ENCODE data around the gene GNG7. TPM values are rescaled to one million over a fixed set of nuclear protein-coding genes. Genes with fewer than 3 reads are reported as not detected.
"Not testable (repeated sequence)": the region's sequence is repeated elsewhere in the genome, so short reads cannot be mapped to it uniquely, and the experiment has no call there.

The GNG7 gene
- polyA plus RNA-seq, 1 donor, result 2.2 TPM

DNA sequence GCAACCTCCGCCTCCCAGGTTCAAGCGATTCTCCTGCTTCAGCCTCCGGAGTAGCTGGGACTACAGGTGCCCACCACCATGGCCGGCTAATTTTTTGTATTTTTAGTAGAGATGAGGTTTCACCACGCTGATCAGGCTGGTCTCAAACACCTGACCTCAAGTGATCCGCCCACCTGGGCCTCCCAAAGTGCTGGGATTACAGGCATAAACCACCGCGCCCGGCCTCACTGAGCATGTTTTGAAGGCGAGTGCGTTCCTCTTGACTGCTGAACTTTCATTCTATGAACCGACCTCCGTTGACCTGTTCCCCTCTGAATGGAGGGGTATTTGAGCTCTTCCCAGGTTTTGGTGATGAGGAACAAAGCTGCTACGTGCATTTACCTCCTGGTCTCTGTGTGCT, 209.0 kb downstream of the GNG7 start:
- not testable (repeated sequence) for DNase-seq
- no CpG with 5 or more reads among the region's 14 CpGs for WGBS (ENCODE audit: insufficient coverage, low lambda C conversion rate)

GRCh38 chr19:2492870-2493269, 209.6 kb downstream of the GNG7 start:
- H3K4me1 ChIP-seq (ENCODE audit: control insufficient read depth, insufficient read depth, low read length), result peaks cover 20% of the 10 kb centered on the region

More for the DNA sequence above, 209.0 kb downstream of the GNG7 start:
- H3K4me3 ChIP-seq (ENCODE audit: low read length); H3K9me3 ChIP-seq (ENCODE audit: control insufficient read depth, low read depth, low read length); H3K36me3 ChIP-seq (ENCODE audit: control insufficient read depth, insufficient read depth, low read length); H3K27ac ChIP-seq (ENCODE audit: low read length): not testable (repeated sequence)
- Histone ChIP-seq H3K4me1 (ENCODE audit: control insufficient read depth, insufficient read depth, low read length) (peaks cover 18% of the 10 kb centered on the region), H3K27me3 (ENCODE audit: control insufficient read depth, insufficient read depth, low read length) (peaks cover 37% of the 10 kb centered on the region)

DNA sequence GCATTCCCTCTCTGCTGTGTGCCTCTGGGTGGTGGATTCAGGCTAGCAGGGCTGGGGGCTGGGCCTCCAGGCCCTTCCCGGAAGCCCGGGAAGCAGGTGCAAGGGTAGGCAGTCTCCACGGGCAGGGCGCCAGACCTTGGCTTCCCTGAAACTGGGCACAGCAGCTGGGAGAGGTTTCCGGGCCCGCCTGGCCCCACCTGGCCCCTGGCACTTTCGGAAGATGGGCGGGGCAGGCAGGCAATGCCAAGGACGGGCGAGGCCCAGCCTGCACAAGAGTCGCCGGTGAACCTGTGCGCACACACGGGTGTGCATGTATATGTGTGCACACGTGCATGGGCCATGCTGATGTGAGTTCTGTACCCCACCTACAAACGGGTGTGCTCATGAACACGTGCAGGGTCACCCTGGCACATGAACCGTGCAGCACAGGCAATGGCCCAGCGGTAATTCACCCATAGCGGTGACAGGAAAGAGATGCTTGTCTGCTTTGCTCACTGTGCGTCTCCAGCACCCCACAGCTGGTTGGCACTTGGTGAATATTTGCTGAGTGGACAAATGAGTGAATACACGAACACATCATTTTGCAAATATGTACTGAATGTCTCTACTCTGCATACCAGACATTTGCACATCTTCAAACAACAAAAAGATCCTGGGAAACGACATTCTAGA, 211.2 kb downstream of the GNG7 start:
- peak; percentile 19 to 38 for DNase-seq
- H3K36me3 ChIP-seq (ENCODE audit: control insufficient read depth, insufficient read depth, low read length), result no peaks in the 10 kb centered on the region
- H3K4me1 ChIP-seq (ENCODE audit: control insufficient read depth, insufficient read depth, low read length), result peaks cover 20% of the 10 kb centered on the region
- H3K27ac ChIP-seq (ENCODE audit: low read length), result no peak overlapping the region
- H3K27me3 ChIP-seq (ENCODE audit: control insufficient read depth, insufficient read depth, low read length), result peaks cover 53% of the 10 kb centered on the region
- H3K9me3 ChIP-seq (ENCODE audit: control insufficient read depth, low read depth, low read length), result peaks cover 5% of the 10 kb centered on the region
- WGBS (ENCODE audit: insufficient coverage, low lambda C conversion rate), result no CpG with 5 or more reads among the region's 23 CpGs
- H3K4me3 ChIP-seq (ENCODE audit: low read length), result no peak overlapping the region

More at GRCh38 chr19:2492870-2493269, 209.6 kb downstream of the GNG7 start:
- no peak for DNase-seq
- H3K9me3 ChIP-seq (ENCODE audit: control insufficient read depth, low read depth, low read length), result peaks cover 5% of the 10 kb centered on the region
- no CpG with 5 or more reads among the region's 8 CpGs for WGBS (ENCODE audit: insufficient coverage, low lambda C conversion rate)
- H3K36me3 ChIP-seq (ENCODE audit: control insufficient read depth, insufficient read depth, low read length), result no peaks in the 10 kb centered on the region
- H3K4me3 ChIP-seq (ENCODE audit: low read length), result no peak overlapping the region
- H3K27me3 ChIP-seq (ENCODE audit: control insufficient read depth, insufficient read depth, low read length), result peaks cover 43% of the 10 kb centered on the region
- H3K27ac ChIP-seq (ENCODE audit: low read length), result no peak overlapping the region

DNA sequence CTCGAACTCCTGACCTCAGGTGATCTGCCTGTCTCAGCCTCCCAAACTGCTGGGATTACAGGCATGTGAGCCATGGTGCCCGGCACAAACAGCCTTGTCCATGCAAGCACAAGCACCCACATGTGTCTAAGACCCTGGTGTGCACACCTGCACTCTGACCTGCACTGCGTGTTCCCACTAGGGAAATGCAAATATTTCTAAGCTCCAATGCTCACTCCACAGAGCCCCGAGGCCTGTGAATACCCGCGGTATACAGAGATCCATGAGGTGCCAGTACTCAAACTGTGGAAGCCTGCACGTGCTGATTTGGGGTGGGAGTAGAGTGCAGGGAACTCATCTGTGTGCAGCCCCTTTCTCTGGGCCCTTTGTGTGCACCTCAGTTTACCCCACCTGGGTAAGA, 211.8 kb downstream of the GNG7 start:
- Histone ChIP-seq H3K9me3 (ENCODE audit: control insufficient read depth, low read depth, low read length) (peaks cover 4% of the 10 kb centered on the region), H3K4me3 (ENCODE audit: low read length) (no peak overlapping the region), H3K4me1 (ENCODE audit: control insufficient read depth, insufficient read depth, low read length) (peaks cover 18% of the 10 kb centered on the region), H3K27me3 (ENCODE audit: control insufficient read depth, insufficient read depth, low read length) (peaks cover 53% of the 10 kb centered on the region), H3K27ac (ENCODE audit: low read length) (no peak overlapping the region), H3K36me3 (ENCODE audit: control insufficient read depth, insufficient read depth, low read length) (no peaks in the 10 kb centered on the region)
- no peak for DNase-seq
- no CpG with 5 or more reads among the region's 7 CpGs for WGBS (ENCODE audit: insufficient coverage, low lambda C conversion rate)

DNA sequence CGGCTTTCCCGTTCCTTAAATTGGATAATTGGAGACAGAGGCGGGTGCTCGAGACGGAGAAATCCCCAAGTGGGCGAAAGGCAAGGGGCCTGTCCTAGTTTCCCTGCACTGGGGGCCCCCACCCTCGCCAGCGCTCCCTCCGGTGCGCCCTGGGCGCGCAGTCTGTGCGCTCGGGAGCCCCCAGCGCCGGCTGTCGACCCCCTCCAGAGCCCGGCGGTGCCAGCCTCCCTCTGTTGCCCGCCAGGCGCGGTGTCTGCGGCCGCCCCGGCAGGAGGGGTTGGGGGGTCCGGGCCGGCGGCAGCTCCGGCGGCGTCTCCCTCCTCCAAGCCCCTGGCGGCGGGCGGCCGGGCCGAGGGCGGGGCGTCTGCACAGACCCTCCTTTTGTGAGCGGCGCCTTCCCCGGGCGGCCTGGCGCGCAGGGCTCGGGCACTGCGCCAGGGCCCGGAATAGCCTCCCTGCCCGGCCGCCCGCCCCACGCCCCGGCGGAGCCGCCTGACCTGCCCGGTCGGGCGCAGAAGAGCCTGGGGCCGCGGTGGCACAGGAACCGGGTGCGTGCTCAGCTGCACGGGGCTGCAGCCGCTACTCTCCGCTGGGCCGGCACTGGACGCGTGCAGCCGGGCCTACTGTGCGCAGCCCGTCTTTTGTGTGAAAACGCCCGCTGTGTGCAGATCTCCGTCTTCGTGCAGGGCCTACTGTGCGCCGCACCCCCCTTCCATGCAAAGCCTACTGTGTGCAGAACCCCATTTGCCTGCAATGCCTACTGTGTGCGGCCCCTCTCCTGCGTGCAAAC, 213.4 kb downstream of the GNG7 start:
- H3K4me3 ChIP-seq (ENCODE audit: low read length), result no peak overlapping the region
- H3K27me3 ChIP-seq (ENCODE audit: control insufficient read depth, insufficient read depth, low read length), result peaks cover 42% of the 10 kb centered on the region
- WGBS (ENCODE audit: insufficient coverage, low lambda C conversion rate), result no CpG with 5 or more reads among the region's 78 CpGs
- H3K4me1 ChIP-seq (ENCODE audit: control insufficient read depth, insufficient read depth, low read length), result peaks cover 10% of the 10 kb centered on the region
- peaks cover 3% of the 10 kb centered on the region for H3K9me3 ChIP-seq (ENCODE audit: control insufficient read depth, low read depth, low read length)
- H3K36me3 ChIP-seq (ENCODE audit: control insufficient read depth, insufficient read depth, low read length), result no peaks in the 10 kb centered on the region
- DNase-seq, result peak; percentile 23 to 41
- H3K27ac ChIP-seq (ENCODE audit: low read length), result no peak overlapping the region

GRCh38 chr19:2488405-2488941, 214.0 kb downstream of the GNG7 start:
- H3K27ac ChIP-seq (ENCODE audit: low read length), result no peak overlapping the region
- WGBS (ENCODE audit: insufficient coverage, low lambda C conversion rate), result no CpG with 5 or more reads among the region's 32 CpGs
- no peaks in the 10 kb centered on the region for H3K36me3 ChIP-seq (ENCODE audit: control insufficient read depth, insufficient read depth, low read length)
- peaks cover 37% of the 10 kb centered on the region for H3K27me3 ChIP-seq (ENCODE audit: control insufficient read depth, insufficient read depth, low read length)
- H3K9me3 ChIP-seq (ENCODE audit: control insufficient read depth, low read depth, low read length), result peaks cover 6% of the 10 kb centered on the region
- H3K4me1 ChIP-seq (ENCODE audit: control insufficient read depth, insufficient read depth, low read length), result peaks cover 10% of the 10 kb centered on the region
- H3K4me3 ChIP-seq (ENCODE audit: low read length), result no peak overlapping the region
- no peak for DNase-seq

GRCh38 chr19:2487842-2488241, 214.7 kb downstream of the GNG7 start:
- no peak overlapping the region for H3K4me3 ChIP-seq (ENCODE audit: low read length)
- H3K9me3 ChIP-seq (ENCODE audit: control insufficient read depth, low read depth, low read length), result peaks cover 11% of the 10 kb centered on the region
- peaks cover 37% of the 10 kb centered on the region for H3K27me3 ChIP-seq (ENCODE audit: control insufficient read depth, insufficient read depth, low read length)
- H3K4me1 ChIP-seq (ENCODE audit: control insufficient read depth, insufficient read depth, low read length), result peaks cover 10% of the 10 kb centered on the region
- no peak for DNase-seq
- H3K27ac ChIP-seq (ENCODE audit: low read length), result no peak overlapping the region
- WGBS (ENCODE audit: insufficient coverage, low lambda C conversion rate), result no CpG with 5 or more reads among the region's 15 CpGs
- no peaks in the 10 kb centered on the region for H3K36me3 ChIP-seq (ENCODE audit: control insufficient read depth, insufficient read depth, low read length)

GRCh38 chr19:2487090-2487489, 215.4 kb downstream of the GNG7 start:
- no peak for DNase-seq
- H3K4me3 ChIP-seq (ENCODE audit: low read length), result no peak overlapping the region
- peaks cover 37% of the 10 kb centered on the region for H3K27me3 ChIP-seq (ENCODE audit: control insufficient read depth, insufficient read depth, low read length)
- no peaks in the 10 kb centered on the region for H3K36me3 ChIP-seq (ENCODE audit: control insufficient read depth, insufficient read depth, low read length)
- peaks cover 18% of the 10 kb centered on the region for H3K9me3 ChIP-seq (ENCODE audit: control insufficient read depth, low read depth, low read length)
- peaks cover 10% of the 10 kb centered on the region for H3K4me1 ChIP-seq (ENCODE audit: control insufficient read depth, insufficient read depth, low read length)
- no peak overlapping the region for H3K27ac ChIP-seq (ENCODE audit: low read length)
- WGBS (ENCODE audit: insufficient coverage, low lambda C conversion rate), result no CpG with 5 or more reads among the region's 12 CpGs

DNA sequence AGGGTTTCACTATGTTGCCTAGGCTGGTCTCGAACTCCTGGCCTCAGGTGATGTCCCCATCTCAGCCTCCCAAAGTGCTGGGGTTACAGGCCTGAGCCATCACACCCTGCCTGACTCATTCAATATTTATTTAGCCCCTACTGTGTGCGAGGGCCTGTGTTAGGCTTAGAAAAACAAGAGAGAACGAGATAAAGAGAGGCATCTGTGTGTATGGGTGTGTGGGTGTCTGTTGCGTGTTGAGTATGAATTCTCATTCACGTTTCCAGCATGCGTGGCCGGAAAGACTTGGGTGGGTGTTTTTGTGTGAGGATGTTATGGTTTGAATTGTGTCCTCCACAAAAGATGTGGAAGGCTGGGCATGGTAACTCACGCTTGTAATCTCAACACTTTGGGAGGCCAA, 217.1 kb downstream of the GNG7 start:
- peaks cover 10% of the 10 kb centered on the region for H3K4me1 ChIP-seq (ENCODE audit: control insufficient read depth, insufficient read depth, low read length)
- H3K9me3 ChIP-seq (ENCODE audit: control insufficient read depth, low read depth, low read length), result peaks cover 19% of the 10 kb centered on the region
- H3K36me3 ChIP-seq (ENCODE audit: control insufficient read depth, insufficient read depth, low read length), result no peaks in the 10 kb centered on the region
- no peak for DNase-seq
- WGBS (ENCODE audit: insufficient coverage, low lambda C conversion rate), result no CpG with 5 or more reads among the region's 8 CpGs
- H3K27ac ChIP-seq (ENCODE audit: low read length), result no peak overlapping the region
- H3K4me3 ChIP-seq (ENCODE audit: low read length), result no peak overlapping the region
- peaks cover 30% of the 10 kb centered on the region for H3K27me3 ChIP-seq (ENCODE audit: control insufficient read depth, insufficient read depth, low read length)

- WGBS (ENCODE audit: insufficient coverage, low lambda C conversion rate), result no CpG with 5 or more reads among the region's 13 CpGs
These were observed 218.1 kb downstream of the GNG7 start for GRCh38 chr19:2484178-2484937.

More at GRCh38 chr19:2484178-2484937, 218.1 kb downstream of the GNG7 start:
- Histone ChIP-seq H3K4me1 (ENCODE audit: control insufficient read depth, insufficient read depth, low read length) (peaks cover 8% of the 10 kb centered on the region), H3K36me3 (ENCODE audit: control insufficient read depth, insufficient read depth, low read length) (no peaks in the 10 kb centered on the region), H3K4me3 (ENCODE audit: low read length) (no peak overlapping the region), H3K9me3 (ENCODE audit: control insufficient read depth, low read depth, low read length) (peaks cover 17% of the 10 kb centered on the region), H3K27me3 (ENCODE audit: control insufficient read depth, insufficient read depth, low read length) (peaks cover 32% of the 10 kb centered on the region), H3K27ac (ENCODE audit: low read length) (no peak overlapping the region)
- no peak for DNase-seq
